Activated CD4-positive, alpha-beta T cell treated with anti-CD3 and anti-CD28 coated beads for 36 hours (primary cell): ENCODE measurements around the gene CHAT. TPM values are rescaled to one million over a fixed set of nuclear protein-coding genes. Genes with fewer than 3 reads are reported as not detected.

Experiments used
- ATAC-seq: fragments of 200-7000 bp; cut with Tn5 transposase; one replicate; pipeline ENCODE4 v1.10.0; 2021; ENCODE audit warnings: mild to moderate bottlenecking, moderate library complexity
- CTCF ChIA-PET: fragments of 350-600 bp; sonication (Branson Sonifier 250); formaldehyde crosslinking; loops from one replicate; lab custom pipeline; 2021; ENCODE audit warnings: antibody characterized with exemption; lab: Charles Lee
- POLR2A ChIA-PET: fragments of 350-600 bp; sonication (Branson Sonifier 250); formaldehyde crosslinking; loops from one replicate; lab custom pipeline; 2021; ENCODE audit warnings: antibody characterized with exemption, inconsistent platforms; lab: Charles Lee
- DNase-seq: peaks from one replicate; pipeline ENCODE4 v3.0.0-alpha.2; 2020
- H3K27ac Mint-ChIP-seq: one replicate; pipeline ENCODE4 v1.8.0; 2021; ENCODE audit warnings: mixed read lengths
- H3K27me3 Mint-ChIP-seq: one replicate; pipeline ENCODE4 v1.8.0; 2021; ENCODE audit warnings: mixed read lengths
- H3K36me3 Mint-ChIP-seq: one replicate; pipeline ENCODE4 v1.8.0; 2021; ENCODE audit warnings: low read depth, mixed read lengths
- H3K4me1 Mint-ChIP-seq: one replicate; pipeline ENCODE4 v1.8.0; 2021; ENCODE audit warnings: mixed read lengths
- H3K4me3 Mint-ChIP-seq: one replicate; pipeline ENCODE4 v1.8.0; 2021; ENCODE audit warnings: mild to moderate bottlenecking, moderate library complexity, mixed read lengths
- H3K9me3 Mint-ChIP-seq: one replicate; pipeline ENCODE4 v1.8.0; 2021; ENCODE audit warnings: low read depth, mixed read lengths
- intact Hi-C, 2 experiments: fragments of 100-400 bp; cut with DNase I in 1 of 2; cut with micrococcal nuclease in 1 of 2; formaldehyde crosslinking; loops; one replicate each; pipeline versions ENCODE4 v1.14.2 to v1.15.1; 2022 to 2024; cut with DNase I, micrococcal nuclease
- total RNA-seq, 2 experiments: library from RNA; stranded (reverse); gene quantifications; one replicate each; pipeline ENCODE4 v1.2.3, GENCODE V29; 2021

The CHAT gene
- total RNA-seq, 2 experiments from 2014 or later, result not detected

DNA sequence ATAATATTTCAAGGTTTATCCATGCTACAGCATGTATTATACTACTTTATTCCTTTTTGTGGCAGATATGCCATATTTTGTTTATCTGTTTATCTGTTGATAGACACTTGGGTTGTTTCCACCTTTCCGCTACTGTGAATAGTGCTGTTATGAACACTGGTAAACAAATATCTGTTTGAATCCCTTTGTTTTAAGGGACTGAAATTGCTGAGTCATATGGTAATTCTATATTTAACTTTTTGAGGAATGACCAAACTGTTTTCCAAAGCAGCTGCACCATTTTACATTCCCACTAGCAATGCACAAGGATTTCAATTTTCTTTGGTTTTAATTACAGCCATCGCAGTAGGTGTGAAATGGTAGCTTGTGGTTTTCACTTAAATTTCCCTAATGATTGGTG, 69.0 kb downstream of the CHAT start:
- ChIA-PET POLR2A (no interaction called here), CTCF (no interaction called here)
- Mint-ChIP-seq H3K27ac (no peak overlapping the region), H3K9me3 (peaks cover 18% of the 10 kb centered on the region), H3K4me3 (no peak overlapping the region), H3K4me1 (peaks cover 5% of the 10 kb centered on the region), H3K36me3 (no peaks in the 10 kb centered on the region), H3K27me3 (peaks cover 32% of the 10 kb centered on the region)
- DNase-seq (no peak), ATAC-seq (no peak)
- intact Hi-C loops, result no loop called here

DNA sequence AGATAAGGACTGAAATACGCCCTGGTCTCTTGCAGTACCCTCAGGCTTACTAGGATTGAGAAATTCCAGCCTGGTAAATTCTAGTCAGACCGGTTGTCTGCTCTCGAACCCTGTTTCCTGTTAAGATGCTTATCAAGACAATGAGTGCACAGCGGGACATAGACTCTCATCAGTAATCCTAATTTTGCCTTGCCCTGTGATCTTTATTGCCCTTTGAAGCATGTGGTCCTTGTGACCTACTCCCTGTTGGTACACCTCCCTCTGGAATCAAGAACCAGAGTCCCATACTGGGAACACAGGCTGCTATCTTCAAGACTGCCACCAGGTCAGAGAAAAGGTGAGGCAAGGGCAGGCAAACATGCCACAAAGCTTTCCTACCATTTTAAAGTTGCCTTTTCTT, 72.8 kb downstream of the CHAT start:
- no peak overlapping the region for H3K27ac Mint-ChIP-seq
- intact Hi-C loops, result no loop called here
- H3K36me3 Mint-ChIP-seq, result no peaks in the 10 kb centered on the region
- no peak overlapping the region for H3K4me3 Mint-ChIP-seq
- ChIA-PET CTCF (no interaction called here), POLR2A (no interaction called here)
- H3K9me3 Mint-ChIP-seq, result peaks cover 6% of the 10 kb centered on the region
- no peak for ATAC-seq
- peaks cover 41% of the 10 kb centered on the region for H3K27me3 Mint-ChIP-seq
- no peak for DNase-seq
- no peaks in the 10 kb centered on the region for H3K4me1 Mint-ChIP-seq

DNA sequence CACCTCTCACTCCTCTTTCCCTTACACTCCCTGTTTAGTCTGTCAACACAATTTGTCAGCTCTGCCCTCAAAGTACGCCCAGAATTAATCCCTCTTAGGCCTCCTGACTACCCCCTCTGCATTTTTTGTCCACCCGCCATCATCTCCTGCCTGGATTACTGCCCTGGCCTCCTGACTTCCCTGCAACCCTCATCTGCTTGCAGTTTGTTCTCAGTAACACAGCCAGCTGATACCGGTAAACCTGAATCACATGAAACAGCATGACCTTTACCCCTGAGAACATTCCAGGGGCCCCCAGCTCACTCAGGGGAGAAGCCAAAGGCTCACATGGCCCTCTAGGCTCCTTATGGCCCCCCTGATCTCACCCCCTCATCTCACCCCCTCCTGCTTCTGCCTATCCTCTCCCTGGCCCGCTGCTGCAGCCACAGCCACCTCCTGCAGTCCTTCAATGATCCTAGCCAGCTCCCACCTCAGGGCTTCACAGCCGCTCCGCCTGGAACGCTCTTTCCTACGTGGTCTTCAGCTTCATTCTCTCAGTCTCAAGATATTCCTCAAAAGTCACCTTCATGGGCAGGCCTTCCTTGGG, 74.5 kb downstream of the CHAT start:
- ATAC-seq, result no peak
- peaks cover 5% of the 10 kb centered on the region for H3K9me3 Mint-ChIP-seq
- DNase-seq, result no peak
- H3K36me3 Mint-ChIP-seq, result no peaks in the 10 kb centered on the region
- peaks cover 50% of the 10 kb centered on the region for H3K27me3 Mint-ChIP-seq
- CTCF ChIA-PET, result no interaction called here
- POLR2A ChIA-PET, result no interaction called here
- intact Hi-C loops, result no loop called here
- no peaks in the 10 kb centered on the region for H3K4me1 Mint-ChIP-seq
- H3K4me3 Mint-ChIP-seq, result no peak overlapping the region
- H3K27ac Mint-ChIP-seq, result no peak overlapping the region

DNA sequence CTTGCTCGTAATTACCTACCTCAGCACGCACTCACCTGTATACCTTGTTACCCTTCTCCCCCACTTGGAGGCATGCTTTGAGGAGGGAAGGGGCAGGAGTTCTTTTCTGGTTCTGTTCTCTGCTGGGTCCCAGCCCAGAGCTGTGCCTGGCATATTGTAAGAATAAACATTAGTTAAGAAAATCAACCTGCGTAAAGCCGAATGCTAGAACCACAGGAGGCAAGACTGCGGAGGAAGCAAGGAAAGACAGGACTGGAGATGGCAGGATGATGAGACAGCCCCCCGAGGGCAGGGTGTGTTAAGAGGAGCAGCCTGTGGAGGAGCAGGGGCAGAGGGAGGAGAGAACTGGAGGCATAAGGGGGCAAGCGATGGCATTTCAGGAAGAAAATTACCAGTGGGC, 75.1 kb downstream of the CHAT start:
- Mint-ChIP-seq H3K27me3 (peaks cover 56% of the 10 kb centered on the region), H3K4me1 (no peaks in the 10 kb centered on the region), H3K9me3 (peaks cover 5% of the 10 kb centered on the region), H3K4me3 (no peak overlapping the region), H3K27ac (no peak overlapping the region), H3K36me3 (no peaks in the 10 kb centered on the region)
- no peak for DNase-seq
- POLR2A ChIA-PET, result no interaction called here
- no peak for ATAC-seq
- CTCF ChIA-PET, result no interaction called here
- intact Hi-C loops, result no loop called here

DNA sequence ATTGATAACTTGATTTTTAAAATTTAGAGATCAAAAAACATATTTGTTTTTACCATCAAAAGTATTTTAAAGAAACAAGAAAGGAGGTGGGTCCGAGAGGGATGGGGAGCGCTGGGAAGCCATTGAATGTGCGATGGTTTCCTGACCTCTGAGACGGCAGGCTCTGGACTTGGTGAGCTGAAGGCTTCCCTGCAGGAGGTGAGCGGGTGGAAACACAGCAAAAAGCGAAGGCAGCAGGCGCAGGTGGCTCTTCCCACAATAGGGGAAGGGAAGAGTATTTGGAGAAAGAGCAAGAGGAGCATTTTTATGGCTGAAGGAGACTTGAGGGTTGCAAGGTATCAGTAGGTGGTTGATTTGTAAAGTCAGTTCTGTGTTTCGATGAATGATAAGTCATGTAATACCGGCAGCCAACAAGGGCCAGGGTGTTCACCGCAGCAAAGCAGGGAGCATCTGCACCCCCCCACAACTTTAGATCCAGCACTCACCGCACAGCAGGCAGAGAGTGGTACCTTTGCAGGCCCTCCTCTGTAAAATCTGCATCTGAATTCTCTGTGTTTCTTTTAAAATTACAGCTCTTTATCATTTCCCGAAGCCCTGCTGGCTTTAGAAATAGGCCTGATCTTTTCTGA, 76.2 kb downstream of the CHAT start:
- ATAC-seq (no peak), DNase-seq (no peak)
- intact Hi-C loops, result no loop called here
- Mint-ChIP-seq H3K36me3 (no peaks in the 10 kb centered on the region), H3K4me1 (no peaks in the 10 kb centered on the region), H3K27ac (no peak overlapping the region), H3K27me3 (peaks cover 52% of the 10 kb centered on the region), H3K4me3 (no peak overlapping the region), H3K9me3 (peaks cover 3% of the 10 kb centered on the region)
- CTCF ChIA-PET, result no interaction called here
- POLR2A ChIA-PET, result no interaction called here

DNA sequence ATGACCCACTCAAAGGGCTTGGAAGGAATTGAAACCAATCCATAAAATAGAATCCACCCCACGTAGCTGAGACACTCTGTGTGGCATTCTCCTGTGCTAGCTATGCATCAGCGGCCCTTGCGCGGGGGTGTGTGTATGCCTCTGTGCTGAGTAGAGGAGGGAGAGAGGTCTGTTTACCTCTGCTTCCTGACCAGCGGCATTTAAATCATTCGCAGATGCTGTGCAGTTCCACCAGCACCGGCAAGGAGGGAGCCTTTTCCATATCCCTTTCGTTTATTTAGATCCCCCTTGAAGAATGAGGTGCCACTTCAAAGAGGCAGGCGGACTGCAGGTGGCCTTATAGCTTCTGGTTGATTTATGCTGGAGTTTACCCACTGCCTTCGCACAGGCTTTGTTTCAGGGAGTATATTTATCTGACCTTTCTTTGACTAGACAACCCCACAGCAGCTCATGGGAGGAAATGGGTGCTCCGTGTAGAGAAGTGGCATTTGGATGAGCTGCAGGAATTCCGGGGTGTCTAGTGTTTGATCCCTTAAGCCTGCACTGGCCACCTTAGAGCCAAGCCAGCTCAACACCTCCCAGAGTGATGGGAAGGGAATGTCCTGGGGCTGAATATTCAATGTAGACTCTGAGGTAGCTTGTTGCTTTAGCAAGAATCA, 77.0 kb downstream of the CHAT start:
- Mint-ChIP-seq H3K4me3 (no peak overlapping the region), H3K27me3 (peaks cover 52% of the 10 kb centered on the region), H3K9me3 (peaks cover 2% of the 10 kb centered on the region), H3K4me1 (no peaks in the 10 kb centered on the region), H3K36me3 (no peaks in the 10 kb centered on the region), H3K27ac (no peak overlapping the region)
- ATAC-seq (no peak), DNase-seq (no peak)
- POLR2A ChIA-PET, result no interaction called here
- intact Hi-C loops, result no loop called here
- CTCF ChIA-PET, result interaction anchor here (0.7 kb wide), 1 partner anchor 1456 kb away, joined by 4 read pairs; no protein-coding TSS in a partner anchor

DNA sequence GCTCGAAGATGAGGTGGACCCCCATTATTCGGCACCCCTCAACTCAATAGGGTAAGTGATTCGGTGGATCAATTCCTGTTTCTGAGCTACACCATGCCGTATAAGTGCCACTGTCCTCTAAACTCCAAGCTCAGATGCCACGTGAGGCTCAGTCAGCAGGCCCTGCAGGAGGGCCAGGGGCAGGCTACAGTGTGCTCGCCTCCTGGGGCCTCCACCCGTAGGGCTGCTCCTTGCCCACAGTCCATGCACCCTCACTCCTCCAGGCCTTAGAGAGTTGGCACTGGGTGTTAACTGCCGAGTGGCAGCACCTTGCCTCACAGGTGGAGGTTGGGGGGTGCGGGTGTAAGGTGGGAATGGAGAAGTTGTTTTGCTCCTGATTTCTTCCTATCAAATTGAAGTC, 77.8 kb downstream of the CHAT start:
- no peak for DNase-seq
- Mint-ChIP-seq H3K27me3 (peaks cover 56% of the 10 kb centered on the region), H3K27ac (no peak overlapping the region), H3K9me3 (peaks cover 2% of the 10 kb centered on the region), H3K4me1 (no peaks in the 10 kb centered on the region), H3K4me3 (no peak overlapping the region), H3K36me3 (no peaks in the 10 kb centered on the region)
- ChIA-PET POLR2A (interaction anchor here (0.5 kb wide), 1 partner anchor 21 kb away, joined by 3 read pairs; no protein-coding TSS in a partner anchor), CTCF (no interaction called here)
- no peak for ATAC-seq
- intact Hi-C loops, result no loop called here

DNA sequence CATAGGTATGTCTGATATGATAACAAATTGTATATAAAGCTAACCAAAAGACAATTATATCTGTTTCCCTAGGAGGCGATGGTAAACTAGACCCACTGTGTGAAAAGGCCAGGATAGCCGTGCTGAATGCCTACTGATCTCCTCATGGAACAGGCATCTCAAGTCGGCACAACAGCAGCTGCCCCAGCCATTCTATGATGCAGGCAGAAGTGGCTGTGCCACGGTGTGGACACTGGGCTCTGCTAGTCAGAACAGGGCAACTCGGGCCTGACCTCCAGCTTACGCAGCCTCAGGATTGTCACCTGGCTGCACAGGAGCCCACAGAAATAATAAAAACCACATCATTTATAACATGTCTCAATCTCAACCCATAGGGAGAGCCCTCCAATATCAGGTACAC, 80.6 kb downstream of the CHAT start:
- H3K4me1 Mint-ChIP-seq, result no peaks in the 10 kb centered on the region
- H3K9me3 Mint-ChIP-seq, result no peaks in the 10 kb centered on the region
- H3K27ac Mint-ChIP-seq, result no peak overlapping the region
- CTCF ChIA-PET, result no interaction called here
- POLR2A ChIA-PET, result no interaction called here
- peaks cover 41% of the 10 kb centered on the region for H3K27me3 Mint-ChIP-seq
- intact Hi-C loops, result no loop called here
- DNase-seq (no peak), ATAC-seq (no peak)
- no peak overlapping the region for H3K4me3 Mint-ChIP-seq
- no peaks in the 10 kb centered on the region for H3K36me3 Mint-ChIP-seq

DNA sequence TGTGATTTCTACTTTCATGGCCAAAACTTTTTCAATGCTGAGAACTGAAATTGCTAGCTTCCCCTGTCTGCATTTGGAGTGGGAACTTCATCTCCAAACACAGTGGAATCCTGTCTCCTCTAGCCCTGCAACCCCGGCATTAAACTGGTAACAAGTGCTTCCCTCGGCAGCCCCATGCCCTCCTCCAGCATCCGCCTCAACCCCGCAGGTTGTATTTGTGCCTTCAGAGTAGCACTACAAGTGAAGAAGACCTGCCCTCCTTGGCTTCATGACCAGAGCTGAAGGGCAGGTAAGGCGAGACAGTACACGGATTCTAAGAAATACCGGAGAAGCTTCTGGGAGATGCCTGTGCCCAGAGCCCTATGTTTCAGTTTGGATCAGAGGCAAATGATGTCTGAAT, 82.5 kb downstream of the CHAT start:
- POLR2A ChIA-PET, result no interaction called here
- Mint-ChIP-seq H3K4me1 (no peaks in the 10 kb centered on the region), H3K36me3 (no peaks in the 10 kb centered on the region), H3K27me3 (peaks cover 27% of the 10 kb centered on the region), H3K27ac (no peak overlapping the region), H3K9me3 (no peaks in the 10 kb centered on the region), H3K4me3 (no peak overlapping the region)
- CTCF ChIA-PET, result no interaction called here
- intact Hi-C loops, result no loop called here
- no peak for DNase-seq
- ATAC-seq, result no peak

DNA sequence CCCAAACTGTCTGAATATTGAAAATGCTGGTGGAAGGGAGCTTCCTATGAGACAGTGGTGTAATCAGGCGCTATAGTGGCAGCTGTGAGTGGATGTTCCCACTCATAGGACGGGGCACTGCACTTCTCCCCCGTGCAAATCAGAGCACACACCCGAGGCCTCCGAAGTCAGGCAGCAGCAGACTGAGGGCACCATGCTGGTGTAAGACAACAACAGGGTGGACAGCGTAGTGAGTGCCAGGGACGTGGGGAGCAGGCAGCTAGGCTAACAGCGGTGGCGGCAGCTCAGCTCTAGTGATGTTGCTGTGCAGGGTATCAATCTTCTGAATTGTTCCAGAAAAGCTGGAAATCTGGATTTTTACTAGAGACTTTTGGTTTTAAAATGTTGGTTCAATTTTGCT, 84.8 kb downstream of the CHAT start:
- Mint-ChIP-seq H3K9me3 (no peaks in the 10 kb centered on the region), H3K27ac (no peak overlapping the region), H3K36me3 (no peaks in the 10 kb centered on the region), H3K4me3 (no peak overlapping the region), H3K27me3 (peaks cover 22% of the 10 kb centered on the region), H3K4me1 (no peaks in the 10 kb centered on the region)
- ATAC-seq (no peak), DNase-seq (no peak)
- ChIA-PET CTCF (interaction anchor here (0.5 kb wide), 1 partner anchor 292 kb away, joined by 4 read pairs; no protein-coding TSS in a partner anchor), POLR2A (no interaction called here)
- intact Hi-C loops, result no loop called here

DNA sequence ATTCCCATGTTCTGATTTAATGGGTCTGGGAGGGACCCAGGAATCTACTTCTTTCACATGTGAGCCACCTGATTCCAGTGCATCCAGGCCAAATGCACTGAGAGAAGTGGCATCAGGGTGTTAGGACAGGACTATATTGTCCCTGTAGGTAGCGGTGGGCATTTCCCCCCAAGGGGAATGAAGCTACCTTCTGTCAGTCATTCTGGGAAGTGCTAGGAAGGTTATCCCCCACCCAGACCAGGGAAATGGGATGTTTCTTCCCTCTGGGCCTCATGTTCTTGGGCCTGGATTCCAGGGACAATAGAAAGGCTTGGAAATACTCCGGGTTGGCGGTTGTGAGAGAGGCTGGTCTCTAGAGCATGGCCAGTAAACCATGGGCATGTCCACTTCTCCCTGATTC, 86.4 kb downstream of the CHAT start:
- H3K4me3 Mint-ChIP-seq, result no peak overlapping the region
- H3K4me1 Mint-ChIP-seq, result no peaks in the 10 kb centered on the region
- ATAC-seq (no peak), DNase-seq (no peak)
- ChIA-PET POLR2A (no interaction called here), CTCF (no interaction called here)
- intact Hi-C loops, result no loop called here
- H3K27ac Mint-ChIP-seq, result no peak overlapping the region
- H3K36me3 Mint-ChIP-seq, result no peaks in the 10 kb centered on the region
- peaks cover 19% of the 10 kb centered on the region for H3K27me3 Mint-ChIP-seq
- no peaks in the 10 kb centered on the region for H3K9me3 Mint-ChIP-seq

DNA sequence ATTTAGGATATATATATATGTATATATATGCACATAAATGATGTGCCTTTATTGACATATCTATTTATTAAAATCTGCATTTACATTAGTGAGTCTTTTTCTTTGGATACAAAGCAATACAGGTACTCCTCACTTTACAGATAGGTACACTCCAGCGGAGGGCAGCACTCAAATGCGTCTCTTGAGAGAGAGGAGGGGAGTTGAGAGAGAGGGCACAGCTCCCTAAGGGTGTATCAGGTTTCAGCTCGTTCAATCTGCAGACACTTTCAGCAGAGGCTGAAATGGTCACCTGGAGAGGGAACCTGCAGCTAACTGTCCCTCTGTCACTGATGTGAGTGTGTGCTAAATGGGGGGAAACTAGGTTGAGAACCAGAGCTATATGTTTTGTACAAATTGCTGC, 87.2 kb downstream of the CHAT start:
- ATAC-seq (no peak), DNase-seq (no peak)
- Mint-ChIP-seq H3K4me3 (no peak overlapping the region), H3K27me3 (peaks cover 19% of the 10 kb centered on the region), H3K9me3 (no peaks in the 10 kb centered on the region), H3K4me1 (no peaks in the 10 kb centered on the region), H3K36me3 (no peaks in the 10 kb centered on the region), H3K27ac (no peak overlapping the region)
- ChIA-PET CTCF (interaction anchor here (0.8 kb wide), 1 partner anchor 105 kb away, joined by 3 read pairs; no protein-coding TSS in a partner anchor), POLR2A (no interaction called here)
- intact Hi-C loops, result no loop called here
